K562 (cell line): ENCODE measurements around the gene C1QL3. TPM values are rescaled to one million over a fixed set of nuclear protein-coding genes. Genes with fewer than 3 reads are reported as not detected.

Experiments
- ATAC-seq: fragments of 200-7000 bp; cut with Tn5 transposase; 3 replicates; pipeline ENCODE4 v1.9.1; 2020; ENCODE audit warnings: moderate library complexity
- BruUV-seq: library from RNA; stranded (reverse); fragments of 400-500 nt; replicated peaks from 2 replicates; lab custom pipeline; 2021; lab: Mats Ljungman, UMichigan
- CTCF ChIA-PET: fragments of 300-600 bp; formaldehyde crosslinking; extraction: SDS; loops from one replicate; lab custom pipeline; 2021; ENCODE audit warnings: low intra/inter-chr PET ratio; lab: Yijun Ruan, JAX
- POLR2A ChIA-PET: fragments of 300-600, 350-650 bp; sonication (Branson Sonifier 250); formaldehyde crosslinking; extraction: SDS; loops from one replicate; lab custom pipeline; 2021; ENCODE audit warnings: antibody characterized with exemption, inconsistent platforms; lab: Yijun Ruan, JAX
- DNase-seq, 4 experiments: peaks; one replicate each; pipeline versions ENCODE4 v3.0.0 to v3.0.0-alpha.2; 2011 to 2018; ENCODE audit warnings: low spot score in 3 of 4, mixed read lengths in 3 of 4; ENCODE audit errors: extremely low read depth in 1 of 4
- FAIRE-seq: peaks from 2 replicates; lab custom pipeline; 2011; peaks lifted over from hg19 to GRCh38; lab: Jason Lieb, UNC
- H2AFZ ChIP-seq: 2 replicates; pipeline ENCODE4 v1.6.0; 2011; ENCODE audit warnings: low read depth, low read length, control low read depth, inconsistent platforms
- H3K27ac ChIP-seq: fragments of 200-600 bp; 3 replicates; pipeline ENCODE4 v1.8.0; 2011; ENCODE audit warnings: low read depth, mild to moderate bottlenecking, control low read depth, inconsistent platforms, low read length, moderate library complexity, mixed read lengths; ENCODE audit errors: extremely low read depth
- H3K27me3 ChIP-seq, 2 experiments: fragments of 300-600 bp in 1 of 2; 2 replicates in 1 of 2; 3 replicates in 1 of 2; pipeline versions ENCODE4 v1.6.0 to v1.8.0; 2011; ENCODE audit warnings: inconsistent platforms in 2 of 2, low read length in 2 of 2, mild to moderate bottlenecking in 1 of 2, mixed read lengths in 1 of 2, moderate library complexity in 1 of 2; ENCODE audit not compliant: control insufficient read depth in 2 of 2, insufficient read depth in 2 of 2
- H3K36me3 ChIP-seq: fragments of 300-600 bp; 3 replicates; pipeline ENCODE4 v1.8.0; 2011; ENCODE audit warnings: mild to moderate bottlenecking, low read length, inconsistent platforms; ENCODE audit not compliant: control insufficient read depth, insufficient read depth
- H3K4me1 ChIP-seq, 2 experiments: fragments of 200-600 bp in 1 of 2; replicated peaks in 1 of 2; 2 replicates in 1 of 2; 3 replicates in 1 of 2; pipeline versions ENCODE4 v1.5.1 to v1.8.0; 2011; ENCODE audit warnings: inconsistent platforms in 2 of 2, low read length in 2 of 2, mild to moderate bottlenecking in 1 of 2, mixed read lengths in 1 of 2, moderate library complexity in 1 of 2; ENCODE audit not compliant: control insufficient read depth in 2 of 2, insufficient read depth in 2 of 2
- H3K4me2 ChIP-seq: 2 replicates; pipeline ENCODE4 v1.6.1; 2011; ENCODE audit warnings: low read length, control low read depth, inconsistent platforms, mixed read lengths; ENCODE audit not compliant: insufficient read depth
- H3K4me3 ChIP-seq: fragments of 200-600 bp; sonication (generic), shearing (Covaris generic); 2 replicates; pipeline ENCODE4 v1.5.1; 2016; ENCODE audit warnings: control low read depth, inconsistent platforms
- H3K79me2 ChIP-seq: fragments of 200-600 bp; 3 replicates; pipeline ENCODE4 v1.8.0; 2011; ENCODE audit warnings: low read length, inconsistent platforms; ENCODE audit not compliant: control insufficient read depth, insufficient read depth
- H3K9ac ChIP-seq, 2 experiments: 2 replicates each; pipeline versions ENCODE4 v1.6.0 to v1.6.1; 2011; ENCODE audit warnings: low read depth in 2 of 2, low read length in 2 of 2, control low read depth in 1 of 2, inconsistent platforms in 1 of 2, mild to moderate bottlenecking in 1 of 2, mixed read lengths in 1 of 2; ENCODE audit not compliant: insufficient read depth in 1 of 2
- H3K9me1 ChIP-seq: one replicate; pipeline ENCODE4 v1.6.0; 2011; ENCODE audit warnings: inconsistent platforms, mild to moderate bottlenecking, low read length, moderate library complexity; ENCODE audit not compliant: control insufficient read depth, insufficient read depth
- H3K9me3 ChIP-seq: replicated peaks from 2 replicates; pipeline ENCODE4 v1.5.1; 2011; ENCODE audit warnings: low read depth, low read length, inconsistent platforms; ENCODE audit not compliant: control insufficient read depth, insufficient read depth
- H4K20me1 ChIP-seq: replicated peaks from 2 replicates; pipeline ENCODE4 v1.6.1; 2011; ENCODE audit warnings: low read length, inconsistent platforms, mixed read lengths; ENCODE audit not compliant: control insufficient read depth, insufficient read depth
- CC2D1A ChIP-seq: fragments of 450-650 bp; IDR thresholded peaks from 2 replicates; pipeline ENCODE4 v1.6.1; 2017; ENCODE audit warnings: mild to moderate bottlenecking
- EHMT2 ChIP-seq: fragments of 450-650 bp; IDR thresholded peaks from 2 replicates; pipeline ENCODE4 v1.6.1; 2018; ENCODE audit warnings: antibody characterized with exemption
- LCOR ChIP-seq: sonication (generic); formaldehyde crosslinking; IDR thresholded peaks from 2 replicates; pipeline ENCODE4 v1.8.0; 2022; ENCODE audit warnings: mild to moderate bottlenecking, missing genetic modification reagents
- MIER1 ChIP-seq: fragments of 450-650 bp; IDR thresholded peaks from 2 replicates; pipeline ENCODE4 v1.6.1; 2016; ENCODE audit warnings: antibody characterized with exemption, mild to moderate bottlenecking, low read depth
- PBX2 ChIP-seq, 2 experiments: IDR thresholded peaks in 1 of 2; conservative IDR thresholded peaks in 1 of 2; 2 replicates each; pipeline ENCODE4 v1.6.1; 2016; ENCODE audit warnings: low read depth in 2 of 2, mild to moderate bottlenecking in 1 of 2, missing compliant biosample characterization in 1 of 2, missing genetic modification characterization in 1 of 2, moderate library complexity in 1 of 2
- RBM22 ChIP-seq: fragments of 200-400 bp; formaldehyde crosslinking; IDR thresholded peaks from 2 replicates; pipeline ENCODE4 v1.6.1; 2018; ENCODE audit warnings: low read length, low read depth; ENCODE audit not compliant: poor library complexity, severe bottlenecking
- RNF219 ChIP-seq: fragments of 250-450 bp; sonication (Bioruptor Pico); IDR thresholded peaks from 2 replicates; pipeline ENCODE4 v1.5.0; 2022; ENCODE audit warnings: mild to moderate bottlenecking
- SRSF7 ChIP-seq: fragments of 200-400 bp; formaldehyde crosslinking; optimal IDR thresholded peaks from 2 replicates; pipeline ENCODE3; 2017; ENCODE audit warnings: mild to moderate bottlenecking, low read depth, low read length
- ZBTB8A ChIP-seq: fragments of 450-650 bp; IDR thresholded peaks from 2 replicates; pipeline ENCODE4 v1.6.1; 2018; ENCODE audit warnings: mild to moderate bottlenecking, moderate library complexity; ENCODE audit not compliant: partially characterized antibody
- WGBS: fragments of 100-300 bp; shearing (Covaris generic); methylation state at CpG from one replicate; pipeline ENCODE4 v1.1.6; 2016; ENCODE audit warnings: low coverage, mixed read lengths; ENCODE audit not compliant: insufficient coverage; ENCODE audit errors: missing lambda C conversion rate; 5-methylcytosine and 5-hydroxymethylcytosine counted together
- in situ Hi-C: fragments of 300-500 bp; cut with MboI; formaldehyde crosslinking; loops from 4 replicates; pipeline ENCODE4 v1.15.0; 2018; ENCODE audit warnings: inconsistent platforms, mixed read lengths
- intact Hi-C: fragments of 100-400 bp; cut with micrococcal nuclease; formaldehyde crosslinking; loops from 2 replicates; pipeline ENCODE4 v1.14.2; 2022
- polyA plus RNA-seq, 8 experiments: library from polyadenylated mRNA; depleted of rRNA in 4 of 8; stranded (reverse) in 5 of 8; unstranded in 3 of 8; fragments of >200 nt; fragmentation: Nextera tagmentation in 2 of 8; fragmentation: Illumina TruSeq in 1 of 8; extraction: Ambion mirVana in 2 of 8; extraction: Trizol in 1 of 8; gene quantifications; 2 replicates each; pipeline versions ENCODE4 v1.2.1 to v1.2.3, GENCODE V29; 2011 to 2014; ENCODE audit warnings: inconsistent platforms in 1 of 8, missing spikeins in 1 of 8
- total RNA-seq, 7 experiments: library from RNA; depleted of rRNA in 6 of 7; stranded (reverse); fragments of >200 nt in 6 of 7; fragmentation: Illumina TruSeq in 2 of 7; extraction: Trizol in 2 of 7; gene quantifications; 2 replicates each; pipeline versions ENCODE4 v1.2.1 to v1.2.3, GENCODE V29; 2011 to 2021; ENCODE audit warnings: low replicate concordance in 1 of 7

C1QL3 gene
- total and polyA plus RNA-seq, 9 of the 15 experiments (the other 6 are each of a cell fraction or from before 2014, with no cell fraction given) = 0.28 to 0.37 TPM; not detected in 7

- no peak overlapping the region for H3K4me3 ChIP-seq
- no peak for DNase-seq
- no peak for TF ChIP-seq PBX2 (CRISPR knock-in tag; IDR thresholded peaks at IDR 0.05; ENCODE audit: low read depth)
- no peak for TF ChIP-seq PBX2 (tag; conservative IDR thresholded peaks at IDR 0.05; ENCODE audit: low read depth)
- TF ChIP-seq SRSF7 = no peak
- no peak for TF ChIP-seq MIER1
- TF ChIP-seq ZBTB8A = no peak
- no peak for TF ChIP-seq EHMT2
- TF ChIP-seq RNF219 (CRISPR knock-in tag) = no peak
- no peak for TF ChIP-seq LCOR
- no peak for TF ChIP-seq CC2D1A
- TF ChIP-seq RBM22 = no peak
- FAIRE-seq = no peak
- no peaks in the 10 kb centered on the region for H3K4me1 ChIP-seq
- no peaks in the 10 kb centered on the region for H4K20me1 ChIP-seq
- H3K4me2 ChIP-seq = no peak overlapping the region
- in situ Hi-C loops = no loop called here
- WGBS = 0% methylated on average over 4 of the region's 4 CpGs
- no peaks in the 10 kb centered on the region for H3K36me3 ChIP-seq
- intact Hi-C loops = no loop called here
- no peaks in the 10 kb centered on the region for H3K9me1 ChIP-seq
- CTCF ChIA-PET = no interaction called here
- H3K9ac ChIP-seq = no peak overlapping the region
- no peaks in the 10 kb centered on the region for H3K79me2 ChIP-seq
- no TSS peak for BruUV-seq
- POLR2A ChIA-PET = no interaction called here
- no peak overlapping the region for H3K27ac ChIP-seq
- no peaks in the 10 kb centered on the region for H3K9me3 ChIP-seq
- no peak for ATAC-seq
- H3K27me3 ChIP-seq = no peaks in the 10 kb centered on the region
- no peak overlapping the region for H2AFZ ChIP-seq
Measured at GRCh38 chr10:16570731-16571130, 49.1 kb upstream of the C1QL3 start.
